Fibroblast of lung (primary cell): ENCODE data around the gene LEPROT.

Experiments
- EZH2 ChIP-seq: IDR thresholded peaks from 2 replicates; pipeline ENCODE4 v1.5.1; 2012; ENCODE audit warnings: low read length, control low read depth, mild to moderate bottlenecking; ENCODE audit errors: missing control alignments
- TF ChIP-seq, protein P1 (sequence below), 2 donors: IDR thresholded peaks in 1 of 2; conservative IDR thresholded peaks in 1 of 2; 1 replicate in 1 of 2; 2 replicates in 1 of 2; pipeline ENCODE4 v1.5.1; 2011 to 2012; ENCODE audit warnings: low read length in 2 of 2, control low read depth in 1 of 2, inconsistent platforms in 1 of 2, low read depth in 1 of 2, mild to moderate bottlenecking in 1 of 2

DNA sequence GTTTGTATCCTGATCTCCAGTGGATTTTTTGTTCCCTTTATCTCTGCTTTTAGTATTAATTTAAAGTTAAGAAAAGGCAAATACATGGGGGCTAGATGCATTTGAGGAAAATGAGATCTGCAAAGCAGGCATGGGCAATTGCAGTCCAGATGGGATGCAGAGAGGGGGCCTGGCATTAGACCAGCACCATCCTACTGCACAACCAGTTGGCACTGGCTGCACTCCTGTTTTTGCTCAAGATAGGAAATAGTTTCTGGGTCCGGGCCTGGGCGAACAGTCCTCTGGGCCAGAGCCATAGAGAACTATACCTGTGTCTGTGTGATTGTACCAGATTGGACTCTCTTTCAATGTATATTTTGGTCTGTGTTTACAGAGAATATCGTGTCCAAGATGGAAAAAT is 34.0 kb upstream of the LEPROT start:
- TF ChIP-seq, protein P1, sequence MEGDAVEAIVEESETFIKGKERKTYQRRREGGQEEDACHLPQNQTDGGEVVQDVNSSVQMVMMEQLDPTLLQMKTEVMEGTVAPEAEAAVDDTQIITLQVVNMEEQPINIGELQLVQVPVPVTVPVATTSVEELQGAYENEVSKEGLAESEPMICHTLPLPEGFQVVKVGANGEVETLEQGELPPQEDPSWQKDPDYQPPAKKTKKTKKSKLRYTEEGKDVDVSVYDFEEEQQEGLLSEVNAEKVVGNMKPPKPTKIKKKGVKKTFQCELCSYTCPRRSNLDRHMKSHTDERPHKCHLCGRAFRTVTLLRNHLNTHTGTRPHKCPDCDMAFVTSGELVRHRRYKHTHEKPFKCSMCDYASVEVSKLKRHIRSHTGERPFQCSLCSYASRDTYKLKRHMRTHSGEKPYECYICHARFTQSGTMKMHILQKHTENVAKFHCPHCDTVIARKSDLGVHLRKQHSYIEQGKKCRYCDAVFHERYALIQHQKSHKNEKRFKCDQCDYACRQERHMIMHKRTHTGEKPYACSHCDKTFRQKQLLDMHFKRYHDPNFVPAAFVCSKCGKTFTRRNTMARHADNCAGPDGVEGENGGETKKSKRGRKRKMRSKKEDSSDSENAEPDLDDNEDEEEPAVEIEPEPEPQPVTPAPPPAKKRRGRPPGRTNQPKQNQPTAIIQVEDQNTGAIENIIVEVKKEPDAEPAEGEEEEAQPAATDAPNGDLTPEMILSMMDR (conservative IDR thresholded peaks at IDR 0.05 in 1 of 2, IDR thresholded peaks at IDR 0.05 in 1 of 2; ENCODE audit: low read depth in 1 of 2, low read length in 2 of 2), result no peak
- TF ChIP-seq EZH2, result no peak
